SU-DHL-6 (cell line): Measurements from ENCODE around the gene RRAS2.

Source experiments
- H2AFZ ChIP-seq: fragments of 200-600 bp; sonication (generic); 2 replicates; pipeline ENCODE4 v1.6.1; 2014; ENCODE audit warnings: low read depth, mild to moderate bottlenecking, moderate library complexity, mixed read lengths, antibody characterized with exemption, low read length; ENCODE audit not compliant: severe bottlenecking
- H3F3A ChIP-seq: fragments of 200-600 bp; shearing (Covaris generic); 2 replicates; pipeline ENCODE4 v1.6.0; 2016; ENCODE audit warnings: antibody characterized with exemption, mild to moderate bottlenecking; ENCODE audit not compliant: insufficient read depth
- H3K27ac ChIP-seq: fragments of 200-600 bp; sonication (generic); 2 replicates; pipeline ENCODE4 v1.5.1; 2016; ENCODE audit warnings: low read depth, mild to moderate bottlenecking, low read length, moderate library complexity, mixed read lengths
- H3K27me3 ChIP-seq: fragments of 200-600 bp; sonication (generic), shearing (Covaris generic); 2 replicates; pipeline ENCODE4 v1.6.0; 2014; ENCODE audit warnings: mild to moderate bottlenecking, low read length
- H3K36me3 ChIP-seq: fragments of 200-600 bp; sonication (generic); 2 replicates; pipeline ENCODE4 v1.6.1; 2014; ENCODE audit warnings: mild to moderate bottlenecking, low read length, mixed read lengths
- H3K4me2 ChIP-seq: fragments of 300-600, 200-600 bp; shearing (Covaris generic), sonication (generic); 2 replicates; pipeline ENCODE4 v1.6.0; 2014; ENCODE audit warnings: low read length, low read depth, mild to moderate bottlenecking; ENCODE audit not compliant: poor library complexity, severe bottlenecking
- H3K4me3 ChIP-seq: fragments of 200-600 bp; sonication (generic); 2 replicates; pipeline ENCODE4 v1.5.1; 2014; ENCODE audit warnings: antibody characterized with exemption, low read length, mild to moderate bottlenecking, mixed read lengths; ENCODE audit not compliant: insufficient read depth, poor library complexity, severe bottlenecking
- H3K79me2 ChIP-seq: fragments of 200-600 bp; sonication (generic); 2 replicates; pipeline ENCODE4 v1.6.1; 2014; ENCODE audit warnings: mild to moderate bottlenecking, low read length, moderate library complexity; ENCODE audit not compliant: insufficient read depth
- H3K9ac ChIP-seq: fragments of 200-600 bp; sonication (generic); 2 replicates; pipeline ENCODE4 v1.7.0; 2014; ENCODE audit warnings: mild to moderate bottlenecking, low read length
- H3K9me2 ChIP-seq: fragments of 200-600 bp; sonication (generic); replicated peaks from 2 replicates; pipeline ENCODE4 v1.6.1; 2014; ENCODE audit warnings: low read length; ENCODE audit not compliant: insufficient read depth
- H3K9me3 ChIP-seq: fragments of 200-600 bp; sonication (generic); 2 replicates; pipeline ENCODE4 v1.6.1; 2014; ENCODE audit warnings: low read length, mixed read lengths; ENCODE audit not compliant: insufficient read depth
- H4K20me1 ChIP-seq: fragments of 200-600 bp; sonication (generic); 2 replicates; pipeline ENCODE4 v1.6.1; 2014; ENCODE audit warnings: low read depth, mild to moderate bottlenecking, antibody characterized with exemption, low read length, moderate library complexity, mixed read lengths
- EZH2phosphoT487 ChIP-seq: fragments of 200-600 bp; sonication (generic), shearing (Covaris generic); conservative IDR thresholded peaks from 2 replicates; pipeline ENCODE4 v1.6.1; 2018; ENCODE audit warnings: mild to moderate bottlenecking, antibody characterized with exemption, low read length, moderate library complexity, mixed read lengths
- TF ChIP-seq, protein P1 (sequence below): fragments of 200-600 bp; sonication (generic); IDR thresholded peaks from one replicate; pipeline ENCODE4 v1.5.1; 2017; ENCODE audit warnings: antibody characterized with exemption, mild to moderate bottlenecking, low read length, moderate library complexity; ENCODE audit not compliant: insufficient read depth, poor library complexity, severe bottlenecking

RRAS2 gene

DNA sequence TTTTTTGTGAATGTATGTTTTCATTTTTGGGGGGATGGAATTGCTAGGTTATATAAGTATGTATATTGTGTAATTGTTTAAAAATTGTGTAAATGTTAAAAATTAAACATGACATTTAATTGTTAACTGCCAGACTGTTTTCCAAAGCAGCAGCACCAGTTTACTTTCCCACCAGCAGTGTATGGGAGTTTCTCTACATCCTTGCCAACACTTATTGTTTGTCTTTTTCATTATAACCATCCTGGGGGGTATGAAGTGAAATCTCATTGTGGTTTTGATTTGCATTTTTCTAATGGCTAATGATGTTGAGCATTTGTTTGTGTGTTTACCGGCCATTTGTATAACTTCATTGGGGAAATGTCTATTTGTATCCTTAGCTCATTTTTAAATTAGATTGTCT lies 31.7 kb upstream of the RRAS2 start:
- Histone ChIP-seq H2AFZ (no peak overlapping the region), H3K36me3 (no peaks in the 10 kb centered on the region), H3K9ac (no peak overlapping the region), H3F3A (no peaks in the 10 kb centered on the region), H3K4me2 (no peak overlapping the region), H3K9me2 (no peaks in the 10 kb centered on the region), H3K79me2 (no peaks in the 10 kb centered on the region), H3K9me3 (no peaks in the 10 kb centered on the region), H3K27ac (no peak overlapping the region), H3K27me3 (no peaks in the 10 kb centered on the region), H4K20me1 (no peaks in the 10 kb centered on the region), H3K4me3 (no peak overlapping the region)
- TF ChIP-seq EZH2phosphoT487, result no peak
- TF ChIP-seq, protein P1, sequence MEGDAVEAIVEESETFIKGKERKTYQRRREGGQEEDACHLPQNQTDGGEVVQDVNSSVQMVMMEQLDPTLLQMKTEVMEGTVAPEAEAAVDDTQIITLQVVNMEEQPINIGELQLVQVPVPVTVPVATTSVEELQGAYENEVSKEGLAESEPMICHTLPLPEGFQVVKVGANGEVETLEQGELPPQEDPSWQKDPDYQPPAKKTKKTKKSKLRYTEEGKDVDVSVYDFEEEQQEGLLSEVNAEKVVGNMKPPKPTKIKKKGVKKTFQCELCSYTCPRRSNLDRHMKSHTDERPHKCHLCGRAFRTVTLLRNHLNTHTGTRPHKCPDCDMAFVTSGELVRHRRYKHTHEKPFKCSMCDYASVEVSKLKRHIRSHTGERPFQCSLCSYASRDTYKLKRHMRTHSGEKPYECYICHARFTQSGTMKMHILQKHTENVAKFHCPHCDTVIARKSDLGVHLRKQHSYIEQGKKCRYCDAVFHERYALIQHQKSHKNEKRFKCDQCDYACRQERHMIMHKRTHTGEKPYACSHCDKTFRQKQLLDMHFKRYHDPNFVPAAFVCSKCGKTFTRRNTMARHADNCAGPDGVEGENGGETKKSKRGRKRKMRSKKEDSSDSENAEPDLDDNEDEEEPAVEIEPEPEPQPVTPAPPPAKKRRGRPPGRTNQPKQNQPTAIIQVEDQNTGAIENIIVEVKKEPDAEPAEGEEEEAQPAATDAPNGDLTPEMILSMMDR, result no peak

DNA sequence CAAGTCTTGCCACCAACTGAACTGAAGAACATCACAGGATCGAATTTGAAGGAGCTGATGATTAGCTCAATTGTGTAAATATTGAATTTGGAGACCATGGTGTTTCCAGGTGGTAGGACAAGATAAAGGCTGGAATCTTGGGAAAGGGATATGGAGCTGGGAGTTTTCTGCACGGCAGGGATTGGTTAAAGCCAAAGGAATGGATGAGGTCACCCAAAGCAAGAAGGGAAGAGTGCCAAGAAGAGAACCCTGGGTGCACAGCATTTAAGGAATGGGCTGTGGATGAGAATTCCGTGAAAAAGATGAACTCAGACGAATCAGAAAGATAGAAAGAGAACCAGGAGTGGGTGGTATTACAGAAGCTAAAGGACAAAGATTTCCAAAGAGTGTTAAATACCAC lies 29.4 kb upstream of the RRAS2 start:
- Histone ChIP-seq H3K36me3 (no peaks in the 10 kb centered on the region), H3K9me2 (no peaks in the 10 kb centered on the region), H3K4me2 (no peak overlapping the region), H3F3A (no peaks in the 10 kb centered on the region), H3K27ac (no peak overlapping the region), H3K9ac (no peak overlapping the region), H4K20me1 (no peaks in the 10 kb centered on the region), H3K27me3 (no peaks in the 10 kb centered on the region), H3K4me3 (no peak overlapping the region), H3K79me2 (no peaks in the 10 kb centered on the region), H2AFZ (no peak overlapping the region), H3K9me3 (no peaks in the 10 kb centered on the region)
- TF ChIP-seq, protein P1, result no peak
- TF ChIP-seq EZH2phosphoT487, result no peak

DNA sequence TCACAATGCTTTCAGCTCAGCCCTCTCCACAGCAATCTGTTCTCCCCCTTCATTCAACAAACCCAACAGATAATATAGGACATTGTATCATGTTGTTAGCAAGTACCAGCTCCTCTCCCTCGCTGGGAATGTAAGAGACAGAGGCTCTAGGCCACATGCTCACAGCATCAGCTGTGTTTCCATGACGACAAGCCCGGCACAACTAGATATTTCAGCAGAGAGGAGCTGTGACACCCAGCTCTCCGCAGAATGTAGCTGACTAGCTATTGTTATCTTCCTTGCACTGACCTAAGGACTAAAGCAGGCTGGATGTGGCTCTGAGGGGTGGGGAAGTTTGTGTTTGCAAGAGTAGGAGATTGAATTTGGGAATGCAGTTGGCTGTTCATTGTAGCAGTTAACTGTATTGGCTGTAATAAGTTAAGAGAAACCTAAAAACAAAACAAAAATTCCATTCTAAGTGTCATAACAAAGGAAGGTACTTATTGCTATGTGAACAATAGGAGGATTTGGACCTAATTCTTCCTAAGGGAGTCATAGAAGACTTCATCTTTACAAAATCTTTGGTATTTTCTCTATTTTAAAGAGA lies 28.0 kb upstream of the RRAS2 start:
- no peak overlapping the region for H3K27ac ChIP-seq
- TF ChIP-seq, protein P1, result no peak
- no peak for TF ChIP-seq EZH2phosphoT487
- H3K9me2 ChIP-seq, result no peaks in the 10 kb centered on the region
- no peaks in the 10 kb centered on the region for H3K79me2 ChIP-seq
- H3K9ac ChIP-seq, result no peak overlapping the region
- H3K27me3 ChIP-seq, result no peaks in the 10 kb centered on the region
- H3K4me3 ChIP-seq, result no peak overlapping the region
- no peaks in the 10 kb centered on the region for H3K36me3 ChIP-seq
- H2AFZ ChIP-seq, result no peak overlapping the region
- no peaks in the 10 kb centered on the region for H4K20me1 ChIP-seq
- H3K9me3 ChIP-seq, result no peaks in the 10 kb centered on the region
- H3F3A ChIP-seq, result no peaks in the 10 kb centered on the region
- no peak overlapping the region for H3K4me2 ChIP-seq
